Measurements from ENCODE around the gene UBALD2. TPM values are rescaled to one million over a fixed set of nuclear protein-coding genes. Genes with fewer than 3 reads are reported as not detected.
A peak's percentile ranks its signal among the peaks of the same experiment; 100 is the strongest.

UBALD2 gene
- total and polyA plus RNA-seq, 2 of the 8 experiments (the other 6 are each of a cell fraction or from before 2014, with no cell fraction given): 17.8 to 22.6 TPM

DNA sequence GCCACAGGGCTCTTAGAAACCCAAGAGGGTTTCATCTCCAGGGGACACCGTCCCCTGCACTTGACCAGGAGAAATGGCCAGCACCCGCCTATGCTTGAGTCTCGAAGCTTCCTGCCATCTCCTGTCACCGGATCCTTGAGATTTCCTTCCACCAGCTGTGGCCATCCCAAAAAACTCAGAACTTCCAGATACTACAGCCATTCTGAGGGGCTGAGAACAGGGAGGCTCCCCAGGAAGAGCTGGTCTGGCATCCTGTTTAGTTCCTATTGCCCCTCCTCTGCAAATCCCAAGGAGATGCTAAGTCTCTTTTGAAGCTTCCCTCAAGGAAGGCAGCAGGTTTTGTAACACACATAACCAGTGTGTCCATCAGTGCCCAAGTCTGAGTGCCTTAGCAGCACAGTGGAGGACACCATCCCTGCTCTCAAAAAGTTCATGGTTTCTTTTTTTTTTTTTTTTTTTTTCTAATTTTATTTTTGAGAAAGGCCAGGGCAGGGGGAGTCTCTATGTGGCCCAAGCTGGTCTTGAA lies 2.0 kb downstream of the UBALD2 start:
- Histone ChIP-seq H3K36me3 (ENCODE audit: control insufficient read depth in 2 of 4, insufficient read depth in 4 of 4, low read length in 3 of 4) (no peaks in the 10 kb centered on the region), H2AK5ac (ENCODE audit: low read depth, low read length) (peak overlapping the region; percentile 79; the same call in 1 of the 2 replicates), H3K56ac (replicated peaks; ENCODE audit: insufficient read length, low read depth, low read length) (no peak overlapping the region), H4K20me1 (replicated peaks in 1 of 2; ENCODE audit: control insufficient read depth in 1 of 2, insufficient read depth in 2 of 2, low read length in 2 of 2) (no peaks in the 10 kb centered on the region), H3K4me3 (ENCODE audit: extremely low read depth in 1 of 4, insufficient read depth in 2 of 4, low read depth in 3 of 4, low read length in 4 of 4) (peak overlapping the region in 1 of 4 experiments; percentile 82; a peak in 3 of 8 replicates), H3K79me1 (ENCODE audit: low read depth, low read length) (peaks cover 2% of the 10 kb centered on the region; the same call in 1 of the 2 replicates), H3K4ac (replicated peaks; ENCODE audit: insufficient read length, low read depth, low read length) (no peak overlapping the region), H2BK120ac (replicated peaks; ENCODE audit: low read depth, low read length) (no peak overlapping the region), H2BK20ac (ENCODE audit: low read length) (no peak overlapping the region), H3K27me3 (replicated peaks in 1 of 4; ENCODE audit: control insufficient read depth in 3 of 4, extremely low read depth in 1 of 4, insufficient read depth in 3 of 4, low read length in 3 of 4) (no peaks in the 10 kb centered on the region), H4K8ac (ENCODE audit: extremely low read depth, insufficient read depth, low read length) (no peak overlapping the region), H3K79me2 (ENCODE audit: control insufficient read depth in 1 of 2, insufficient read depth in 2 of 2, low read length in 2 of 2) (peaks cover 3 to 24% of the 10 kb centered on the region in 2 experiments; a peak in 3 of 4 replicates), H3K23ac (ENCODE audit: insufficient read length) (no peak overlapping the region), H2BK5ac (ENCODE audit: low read depth, low read length) (no peak overlapping the region), H2BK12ac (ENCODE audit: low read depth, low read length) (peak overlapping the region; percentile 30; the same call in 1 of the 2 replicates), H3K9me3 (ENCODE audit: insufficient read depth in 2 of 2, low read depth in 1 of 2, low read length in 1 of 2) (no peaks in the 10 kb centered on the region), H3K4me2 (ENCODE audit: insufficient read depth in 1 of 2, low read depth in 2 of 2, low read length in 2 of 2) (peak overlapping the region; percentile 70 to 77), H3K9ac (replicated peaks in 1 of 4; ENCODE audit: extremely low read depth in 1 of 4, low read depth in 3 of 4, low read length in 3 of 4) (no peak overlapping the region), H4K91ac (replicated peaks; ENCODE audit: insufficient read length, low read length) (no peak overlapping the region), H3K23me2 (ENCODE audit: low read depth, low read length) (no peaks in the 10 kb centered on the region), H2BK15ac (ENCODE audit: low read length) (no peak overlapping the region), H3K14ac (ENCODE audit: insufficient read length) (no peak overlapping the region), H3K27ac (ENCODE audit: low read depth, low read length) (no peak overlapping the region), H3K18ac (ENCODE audit: extremely low read depth, low read length) (no peak overlapping the region), H3K4me1 (replicated peaks in 1 of 4; ENCODE audit: control insufficient read depth in 3 of 4, insufficient read depth in 4 of 4, low read length in 3 of 4) (peaks cover 5 to 23% (median 15%) of the 10 kb centered on the region in 4 experiments), H2AFZ (ENCODE audit: low read length) (no peak overlapping the region), H4K5ac (ENCODE audit: insufficient read length, low read depth, low read length) (no peak overlapping the region)
- WGBS, 2 experiments (ENCODE audit: extremely low coverage in 1 of 2, insufficient coverage in 1 of 2, insufficient read length in 1 of 2, insufficient replicate concordance in 2 of 2, low coverage in 1 of 2, low lambda C conversion rate in 2 of 2, missing lambda C conversion rate in 1 of 2): 86% methylated on average over 4 of the region's 4 CpGs; no CpG with 5 or more reads in 1 of the 2 experiments
- CTCF ChIA-PET (ENCODE audit: partially characterized antibody): interaction anchor here (0.6 to 6.2 kb wide), 8 partner anchors 11 to 178 kb away, joined by 3 to 63 read pairs (median 3); no protein-coding TSS in a partner anchor
- FAIRE-seq (no peak), DNase-seq (ENCODE audit: low read depth in 1 of 2, low spot score in 2 of 2) (no peak)
- no peak for TF ChIP-seq CHD1 (IDR thresholded peaks at IDR 0.05; ENCODE audit: low read depth, low read length)
- 0 out of 3 replicates have a peak, but pooled peaks of 1 of the 2 experiments have one; percentile 6 for TF ChIP-seq POLR2A (IDR thresholded peaks at IDR 0.05; ENCODE audit: control extremely low read depth in 1 of 2, low read depth in 2 of 2, low read length in 2 of 2)
- POLR2A ChIA-PET (ENCODE audit: partially characterized antibody): interaction anchor here (0.9 to 2.0 kb wide), 6 partner anchors 10 to 110 kb away, joined by 3 to 6 read pairs (median 4); no protein-coding TSS in a partner anchor

Measured in H1 (cell line).